Prostate gland (tissue), 2 donors: ENCODE data around the gene NPTN. TPM values are rescaled to one million over a fixed set of nuclear protein-coding genes. Genes with fewer than 3 reads are reported as not detected.

Experiments
- DNase-seq: peaks from one replicate; pipeline ENCODE4 v3.0.0-alpha.2; 2019; ENCODE audit warnings: low spot score
- H3K27ac ChIP-seq, 2 donors: fragments of 200-600 bp; sonication (generic); 2 replicates each; pipeline ENCODE4 v1.5.1; 2017 to 2019
- H3K27me3 ChIP-seq: fragments of 200-600 bp; sonication (generic); replicated peaks from 2 replicates; pipeline ENCODE4 v1.5.1; 2019; ENCODE audit not compliant: insufficient read depth
- H3K36me3 ChIP-seq, 2 donors: fragments of 200-600 bp; sonication (generic); 1 replicate in 1 of 2; 2 replicates in 1 of 2; pipeline versions ENCODE4 v1.5.1 to v1.8.1; 2017 to 2019
- H3K4me1 ChIP-seq: fragments of 200-600 bp; sonication (generic); replicated peaks from 2 replicates; pipeline ENCODE4 v1.5.1; 2019
- H3K4me3 ChIP-seq, 2 donors: fragments of 200-600 bp; sonication (generic); 2 replicates each; pipeline ENCODE4 v1.5.1; 2017 to 2019
- H3K9me3 ChIP-seq: fragments of 200-600 bp; sonication (generic); 2 replicates; pipeline ENCODE4 v1.5.1; 2017
- POLR2A ChIP-seq: fragments of 450-650 bp; IDR thresholded peaks from one replicate; pipeline ENCODE4 v1.6.1; 2016; ENCODE audit warnings: antibody characterized with exemption, mild to moderate bottlenecking
- POLR2AphosphoS5 ChIP-seq: sonication (generic); formaldehyde crosslinking; IDR thresholded peaks from one replicate; pipeline ENCODE4 v1.6.1; 2017; ENCODE audit warnings: antibody characterized with exemption
- WGBS: methylation state at CpG from one replicate; pipeline ENCODE4 v1.1.5; 2018; 5-methylcytosine and 5-hydroxymethylcytosine counted together
- intact Hi-C: fragments of 100-400 bp; cut with DNase I; formaldehyde crosslinking; loops from one replicate; pipeline ENCODE4 v1.14.2; 2022
- total RNA-seq, 2 donors: library from RNA; depleted of rRNA; stranded (reverse); fragments of >200 nt; gene quantifications; one replicate each; pipeline ENCODE4 v1.1.0, GENCODE V29; 2016
- TF ChIP-seq, protein P1 (sequence below), 4 experiments: fragments of 200-600 bp in 2 of 4; fragments of 450-650 bp in 2 of 4; sonication (generic) in 2 of 4; IDR thresholded peaks; 1 replicate in 3 of 4; 2 replicates in 1 of 4; pipeline ENCODE4 v1.5.1; 2016 to 2019; ENCODE audit warnings: antibody characterized with exemption in 4 of 4, mild to moderate bottlenecking in 2 of 4, moderate library complexity in 2 of 4

The NPTN gene
- total RNA-seq = 100 to 1,000 TPM; 147 to 266 TPM

DNA sequence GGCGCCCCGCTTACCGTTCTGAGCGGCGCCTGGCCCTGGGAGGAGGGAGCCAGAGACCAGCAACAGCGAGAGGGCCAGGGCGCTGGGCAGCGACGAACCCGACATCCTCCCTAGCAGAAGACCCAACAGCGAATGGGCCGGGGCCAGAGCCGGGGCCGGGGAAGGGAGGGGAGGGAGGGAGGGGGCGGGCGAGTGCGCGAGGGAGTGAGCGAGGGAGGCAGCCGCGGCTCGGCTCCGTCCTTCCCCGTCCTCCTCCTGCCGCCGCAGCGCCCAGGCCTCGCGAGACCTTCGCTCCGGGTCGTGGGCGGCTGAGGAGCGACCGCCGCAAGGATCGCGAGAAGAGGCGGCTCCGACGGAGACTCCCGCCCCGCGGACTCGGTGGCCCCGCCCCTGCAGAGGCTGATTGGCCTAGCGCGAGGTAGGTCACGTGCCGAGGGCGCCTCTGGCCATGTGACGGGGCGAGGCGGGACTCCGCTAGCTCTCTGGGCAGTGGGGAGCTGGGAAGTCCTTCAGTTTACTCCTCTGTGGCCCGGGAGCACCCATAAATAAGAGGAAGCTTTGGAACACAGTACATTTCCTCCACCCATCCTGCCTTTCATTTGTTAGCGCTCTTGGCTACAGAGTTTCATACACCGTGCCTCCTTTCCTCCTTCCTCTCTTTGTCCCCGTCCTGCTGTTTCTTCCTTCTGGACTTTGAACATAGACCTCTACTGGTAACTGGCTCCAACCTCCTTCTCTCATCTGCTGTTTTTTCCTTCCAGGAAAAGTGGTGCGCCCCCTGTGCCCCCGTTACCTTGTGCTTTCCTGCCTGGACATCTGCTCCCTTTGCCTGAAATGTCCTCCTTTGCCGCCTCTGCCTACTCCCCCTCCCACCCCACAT lies at the start of gene NPTN:
Gene NPTN (minus strand): TSS at position 279 of the 880 bp plus-strand sequence. CDS start 174 bp downstream, at position 105.
- no peaks in the 10 kb centered on the region for H3K9me3 ChIP-seq
- peak; percentile 98 for DNase-seq
- H3K4me3 ChIP-seq = peak within 1 kb of the TSS; percentile 92 to 94
- intact Hi-C loops = loop anchor here (10.0 kb wide), 1 partner anchor 51 kb away; the partner anchor contains the start of gene CD276
- H3K27ac ChIP-seq = peak within 1 kb of the TSS; percentile 90 to 96
- WGBS = 4% methylated on average over 31 of the region's 62 CpGs
- TF ChIP-seq POLR2AphosphoS5 = peak; percentile 99
- TF ChIP-seq, protein P1, sequence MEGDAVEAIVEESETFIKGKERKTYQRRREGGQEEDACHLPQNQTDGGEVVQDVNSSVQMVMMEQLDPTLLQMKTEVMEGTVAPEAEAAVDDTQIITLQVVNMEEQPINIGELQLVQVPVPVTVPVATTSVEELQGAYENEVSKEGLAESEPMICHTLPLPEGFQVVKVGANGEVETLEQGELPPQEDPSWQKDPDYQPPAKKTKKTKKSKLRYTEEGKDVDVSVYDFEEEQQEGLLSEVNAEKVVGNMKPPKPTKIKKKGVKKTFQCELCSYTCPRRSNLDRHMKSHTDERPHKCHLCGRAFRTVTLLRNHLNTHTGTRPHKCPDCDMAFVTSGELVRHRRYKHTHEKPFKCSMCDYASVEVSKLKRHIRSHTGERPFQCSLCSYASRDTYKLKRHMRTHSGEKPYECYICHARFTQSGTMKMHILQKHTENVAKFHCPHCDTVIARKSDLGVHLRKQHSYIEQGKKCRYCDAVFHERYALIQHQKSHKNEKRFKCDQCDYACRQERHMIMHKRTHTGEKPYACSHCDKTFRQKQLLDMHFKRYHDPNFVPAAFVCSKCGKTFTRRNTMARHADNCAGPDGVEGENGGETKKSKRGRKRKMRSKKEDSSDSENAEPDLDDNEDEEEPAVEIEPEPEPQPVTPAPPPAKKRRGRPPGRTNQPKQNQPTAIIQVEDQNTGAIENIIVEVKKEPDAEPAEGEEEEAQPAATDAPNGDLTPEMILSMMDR (IDR thresholded peaks at IDR 0.05) = peak in 1 of 4 experiments; percentile 18
- TF ChIP-seq POLR2A = peak; percentile 84
- no peaks in the 10 kb centered on the region for H3K36me3 ChIP-seq
- no peaks in the 10 kb centered on the region for H3K27me3 ChIP-seq
- peaks cover 5% of the 10 kb centered on the region for H3K4me1 ChIP-seq

- H3K27ac ChIP-seq = no peak overlapping the region
- no peak for DNase-seq
Observed at GRCh38 chr15:73682600-73683090, 49.5 kb upstream of the NPTN start.

GRCh38 chr15:73681856-73682599 lies 48.8 kb upstream of the NPTN start:
- WGBS = 69% methylated on average over 3 of the region's 3 CpGs
- TF ChIP-seq POLR2AphosphoS5 (no peak), POLR2A (no peak)
- TF ChIP-seq, protein P1 (IDR thresholded peaks at IDR 0.05) = no peak
- Histone ChIP-seq H3K4me3 (no peak overlapping the region), H3K27me3 (no peaks in the 10 kb centered on the region), H3K4me1 (no peaks in the 10 kb centered on the region), H3K36me3 (no peaks in the 10 kb centered on the region), H3K27ac (no peak overlapping the region), H3K9me3 (no peaks in the 10 kb centered on the region)
- no peak for DNase-seq
- intact Hi-C loops = loop anchor here (10.0 kb wide), 1 partner anchor 47 kb away; the partner anchor contains the start of gene NPTN

More at GRCh38 chr15:73682600-73683090, 49.5 kb upstream of the NPTN start:
- no peaks in the 10 kb centered on the region for H3K27me3 ChIP-seq
- TF ChIP-seq, protein P1 (IDR thresholded peaks at IDR 0.05) = no peak
- TF ChIP-seq POLR2A (no peak), POLR2AphosphoS5 (no peak)
- intact Hi-C loops = loop anchor here (10.0 kb wide), 1 partner anchor 48 kb away; the partner anchor contains the start of gene NPTN
- H3K4me1 ChIP-seq = no peaks in the 10 kb centered on the region
- no peak overlapping the region for H3K4me3 ChIP-seq
- 85% methylated on average over 14 of the region's 14 CpGs for WGBS
- no peaks in the 10 kb centered on the region for H3K36me3 ChIP-seq
- no peaks in the 10 kb centered on the region for H3K9me3 ChIP-seq

DNA sequence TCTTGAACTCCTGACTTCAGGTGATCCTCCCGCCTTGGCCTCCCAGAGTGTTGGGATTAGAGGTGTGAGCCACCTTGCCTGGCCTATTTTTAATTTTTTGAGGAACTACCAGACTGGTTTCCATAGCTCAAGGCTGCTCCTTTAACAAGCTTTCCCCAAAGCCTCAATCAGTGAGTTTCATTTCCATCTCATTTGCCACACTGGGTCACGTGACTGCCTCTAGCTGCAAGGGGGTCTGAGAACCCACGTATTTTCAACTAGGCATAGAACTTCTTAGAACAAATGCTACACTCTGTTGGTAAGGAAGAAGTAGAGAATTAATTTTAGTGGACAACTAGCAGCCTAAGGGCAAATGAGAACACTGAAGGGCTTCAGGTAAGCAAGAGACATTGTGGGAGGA lies 47.9 kb upstream of the NPTN start:
- DNase-seq = no peak

More for the DNA sequence above, 47.9 kb upstream of the NPTN start:
- no peaks in the 10 kb centered on the region for H3K36me3 ChIP-seq
- no peaks in the 10 kb centered on the region for H3K9me3 ChIP-seq
- TF ChIP-seq POLR2AphosphoS5 = no peak
- TF ChIP-seq, protein P1 (IDR thresholded peaks at IDR 0.05) = no peak
- TF ChIP-seq POLR2A = no peak
- H3K4me3 ChIP-seq = no peak overlapping the region
- 64% methylated on average over 3 of the region's 3 CpGs for whole genome bisulfite sequencing
- no peaks in the 10 kb centered on the region for H3K27me3 ChIP-seq
- intact Hi-C loops = loop anchor here (10.0 kb wide), 1 partner anchor 46 kb away; the partner anchor contains the start of gene NPTN
- H3K27ac ChIP-seq = no peak overlapping the region
- H3K4me1 ChIP-seq = no peaks in the 10 kb centered on the region
